SKM-1 (cell line): ENCODE measurements around the gene ASIP.
"Not testable (repeated sequence)": the region's sequence is repeated elsewhere in the genome, so short reads cannot be mapped to it uniquely, and the experiment has no call there.

Experiments used
- DNase-seq: peaks from one replicate; lab custom pipeline; 2025; ENCODE audit not compliant: unreplicated experiment; lab: John Stamatoyannopoulos, UW

The ASIP gene

GRCh38 chr20:34283844-34284243 lies 42.6 kb downstream of the ASIP start:
- DNase-seq: no peak

GRCh38 chr20:34285450-34285849 lies 44.2 kb downstream of the ASIP start:
- DNase-seq: no peak

- DNase-seq: not testable (repeated sequence)
Observed at GRCh38 chr20:34287500-34287899, 46.3 kb downstream of the ASIP start.

GRCh38 chr20:34290471-34290870 lies 49.2 kb downstream of the ASIP start:
- no peak for DNase-seq

- no peak for DNase-seq
Observed at GRCh38 chr20:34292496-34292895, 51.3 kb downstream of the ASIP start.

GRCh38 chr20:34293119-34293518 lies 51.9 kb downstream of the ASIP start:
- no peak for DNase-seq

GRCh38 chr20:34293589-34293988 lies 52.4 kb downstream of the ASIP start:
- DNase-seq: no peak

- no peak for DNase-seq
Observed at GRCh38 chr20:34294563-34294962, 53.3 kb downstream of the ASIP start.

GRCh38 chr20:34295284-34295683 lies 54.1 kb downstream of the ASIP start:
- DNase-seq: no peak

GRCh38 chr20:34296468-34296867 lies 55.2 kb downstream of the ASIP start:
- no peak for DNase-seq

- not testable (repeated sequence) for DNase-seq
Observed at GRCh38 chr20:34298294-34298784, 57.1 kb downstream of the ASIP start.

GRCh38 chr20:34299556-34300255 lies 58.5 kb downstream of the ASIP start:
- DNase-seq: no peak

- no peak for DNase-seq
Observed at GRCh38 chr20:34300256-34300806, 59.1 kb downstream of the ASIP start.

- no peak for DNase-seq
Observed at GRCh38 chr20:34300809-34301586, 59.8 kb downstream of the ASIP start.

- DNase-seq: no peak
Observed at GRCh38 chr20:34301587-34302311, 60.5 kb downstream of the ASIP start.

GRCh38 chr20:34302312-34302722 lies 61.1 kb downstream of the ASIP start:
- peak; percentile 15 for DNase-seq

GRCh38 chr20:34302723-34303533 lies 61.7 kb downstream of the ASIP start, which contains the start of gene AHCY:
AHCY (minus strand) TSS chr20:34303355; CDS start chr20:34303270, 85 bp downstream.
- DNase-seq: peak; percentile 95

- DNase-seq: no peak
Observed at GRCh38 chr20:34305333-34306230, 64.4 kb downstream of the ASIP start.

GRCh38 chr20:34309691-34310090 lies 68.5 kb downstream of the ASIP start:
- DNase-seq: no peak
